Ascending aorta (tissue), 2 donors: ENCODE measurements around the gene ALDH7A1. TPM values are rescaled to one million over a fixed set of nuclear protein-coding genes. Genes with fewer than 3 reads are reported as not detected.

ENCODE experiments used
- DNase-seq, 2 donors: peaks; one replicate each; pipeline ENCODE4 v3.0.0-alpha.2; 2019; ENCODE audit warnings: low spot score in 2 of 2
- H3K27ac ChIP-seq, 2 donors: fragments of 200-600 bp; sonication (generic); one replicate each; pipeline ENCODE4 v1.5.1; 2016 to 2017; ENCODE audit warnings: mild to moderate bottlenecking in 1 of 2
- H3K27me3 ChIP-seq: fragments of 200-600 bp; sonication (generic); one replicate; pipeline ENCODE4 v1.5.1; 2017
- H3K36me3 ChIP-seq, 2 donors: fragments of 200-600 bp; sonication (generic); one replicate each; pipeline ENCODE4 v1.5.1; 2016
- H3K4me1 ChIP-seq, 2 donors: fragments of 200-600 bp; sonication (generic); one replicate each; pipeline ENCODE4 v1.5.1; 2016 to 2017; ENCODE audit warnings: mild to moderate bottlenecking in 1 of 2
- H3K4me3 ChIP-seq, 2 donors: fragments of 200-600 bp; sonication (generic); one replicate each; pipeline ENCODE4 v1.5.1; 2016 to 2017; ENCODE audit warnings: mild to moderate bottlenecking in 1 of 2
- H3K9me3 ChIP-seq, 2 donors: fragments of 200-600 bp; sonication (generic); one replicate each; pipeline ENCODE4 v1.5.1; 2016
- intact Hi-C: fragments of 100-400 bp; cut with DNase I; formaldehyde crosslinking; loops from one replicate; pipeline ENCODE4 v1.15.1; 2023
- total RNA-seq: library from RNA; depleted of rRNA; stranded (reverse); fragments of >200 nt; gene quantifications from one replicate; pipeline ENCODE4 v1.1.0, GENCODE V29; 2016
- TF ChIP-seq, protein P1 (sequence below), 3 experiments: fragments of 200-600 bp in 2 of 3; fragments of 450-650 bp in 1 of 3; sonication (generic) in 2 of 3; IDR thresholded peaks; one replicate each; pipeline ENCODE4 v1.5.1; 2016 to 2019; ENCODE audit warnings: antibody characterized with exemption in 3 of 3, mild to moderate bottlenecking in 1 of 3, moderate library complexity in 1 of 3

ALDH7A1 gene
- total RNA-seq, 1 donor from 2014 or later, result 1.4 TPM

DNA sequence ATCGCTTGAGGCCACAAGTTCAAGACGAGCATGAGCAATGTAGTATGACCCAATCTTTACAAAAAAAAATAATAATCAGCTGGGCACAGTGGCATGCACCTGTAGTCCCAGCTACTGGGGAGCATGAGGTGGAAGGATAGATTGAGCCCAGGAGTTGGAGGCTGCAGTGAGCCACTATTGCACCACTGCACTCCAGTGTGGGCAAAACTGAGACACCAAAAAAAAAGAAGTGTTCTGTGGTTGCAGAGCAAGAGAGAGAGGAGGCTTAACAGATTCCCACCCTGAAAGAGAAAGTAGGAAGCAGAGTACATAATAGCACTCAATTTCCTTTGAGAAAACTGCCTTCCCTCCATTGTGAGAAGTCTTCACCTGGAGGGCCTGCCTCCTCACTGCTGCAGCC, 52.6 kb downstream of the ALDH7A1 start:
- no peak for DNase-seq
- no peak overlapping the region for H3K27ac ChIP-seq
- peaks cover 0 to 6% of the 10 kb centered on the region in 2 donors for H3K4me1 ChIP-seq
- no peak overlapping the region for H3K4me3 ChIP-seq
- intact Hi-C loops, result no loop called here
- H3K27me3 ChIP-seq, result no peaks in the 10 kb centered on the region
- peaks cover 8 to 21% of the 10 kb centered on the region in 2 donors for H3K36me3 ChIP-seq
- no peaks in the 10 kb centered on the region for H3K9me3 ChIP-seq
- TF ChIP-seq, protein P1, sequence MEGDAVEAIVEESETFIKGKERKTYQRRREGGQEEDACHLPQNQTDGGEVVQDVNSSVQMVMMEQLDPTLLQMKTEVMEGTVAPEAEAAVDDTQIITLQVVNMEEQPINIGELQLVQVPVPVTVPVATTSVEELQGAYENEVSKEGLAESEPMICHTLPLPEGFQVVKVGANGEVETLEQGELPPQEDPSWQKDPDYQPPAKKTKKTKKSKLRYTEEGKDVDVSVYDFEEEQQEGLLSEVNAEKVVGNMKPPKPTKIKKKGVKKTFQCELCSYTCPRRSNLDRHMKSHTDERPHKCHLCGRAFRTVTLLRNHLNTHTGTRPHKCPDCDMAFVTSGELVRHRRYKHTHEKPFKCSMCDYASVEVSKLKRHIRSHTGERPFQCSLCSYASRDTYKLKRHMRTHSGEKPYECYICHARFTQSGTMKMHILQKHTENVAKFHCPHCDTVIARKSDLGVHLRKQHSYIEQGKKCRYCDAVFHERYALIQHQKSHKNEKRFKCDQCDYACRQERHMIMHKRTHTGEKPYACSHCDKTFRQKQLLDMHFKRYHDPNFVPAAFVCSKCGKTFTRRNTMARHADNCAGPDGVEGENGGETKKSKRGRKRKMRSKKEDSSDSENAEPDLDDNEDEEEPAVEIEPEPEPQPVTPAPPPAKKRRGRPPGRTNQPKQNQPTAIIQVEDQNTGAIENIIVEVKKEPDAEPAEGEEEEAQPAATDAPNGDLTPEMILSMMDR (IDR thresholded peaks at IDR 0.05), result no peak

DNA sequence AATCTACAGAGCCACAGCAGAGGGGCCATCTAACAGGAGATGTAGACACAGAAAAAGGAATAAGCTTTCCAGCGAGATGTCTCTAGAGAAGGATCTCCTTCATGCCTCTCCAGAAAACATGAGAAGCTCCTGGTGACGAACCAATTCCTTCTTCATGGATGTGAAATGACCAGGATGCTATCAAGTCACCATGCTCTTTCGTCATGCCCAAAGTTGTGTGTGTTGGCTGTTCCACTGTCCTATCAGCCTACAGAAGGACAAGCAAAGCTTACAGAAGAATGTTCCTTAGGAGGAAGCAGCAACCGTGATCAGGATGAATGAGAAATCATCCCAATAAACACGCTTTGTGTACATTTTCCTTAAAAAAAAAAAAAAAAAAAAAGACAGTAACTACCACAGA, 54.4 kb downstream of the ALDH7A1 start:
- Histone ChIP-seq H3K4me1 (peaks cover 0 to 8% of the 10 kb centered on the region in 2 donors), H3K36me3 (peaks cover 0 to 3% of the 10 kb centered on the region in 2 donors), H3K27ac (no peak overlapping the region), H3K9me3 (no peaks in the 10 kb centered on the region), H3K4me3 (no peak overlapping the region), H3K27me3 (no peaks in the 10 kb centered on the region)
- intact Hi-C loops, result no loop called here
- TF ChIP-seq, protein P1 (IDR thresholded peaks at IDR 0.05), result no peak
- peak in 1 of 2 donors; percentile 54 for DNase-seq

DNA sequence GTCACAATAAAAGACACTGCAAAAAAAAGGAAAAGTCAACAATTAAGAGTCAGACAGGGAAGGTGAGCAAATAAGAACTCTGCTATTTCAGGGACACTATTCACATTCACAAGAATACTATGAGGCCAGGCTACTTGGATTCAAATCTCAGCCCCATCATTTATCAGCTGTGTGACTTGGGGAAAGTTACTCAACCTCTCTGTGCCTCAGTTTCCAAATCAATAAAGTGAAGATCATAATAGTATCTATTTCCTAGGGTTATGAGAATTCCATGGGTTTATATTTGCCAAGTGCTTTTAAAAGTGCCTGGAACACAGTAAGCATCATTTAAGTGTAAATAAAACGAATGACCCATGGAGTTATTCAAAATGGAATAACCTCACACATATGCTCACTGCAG, 56.4 kb downstream of the ALDH7A1 start:
- intact Hi-C loops, result loop anchor here (5.0 kb wide), 3 partner anchors 46 to 121 kb away; partner anchors contain the start of gene PHAX
- DNase-seq, result no peak
- TF ChIP-seq, protein P1 (IDR thresholded peaks at IDR 0.05), result no peak
- H3K4me1 ChIP-seq, result peaks cover 0 to 8% of the 10 kb centered on the region in 2 donors
- no peaks in the 10 kb centered on the region for H3K36me3 ChIP-seq
- H3K27ac ChIP-seq, result no peak overlapping the region
- H3K27me3 ChIP-seq, result no peaks in the 10 kb centered on the region
- H3K9me3 ChIP-seq, result no peaks in the 10 kb centered on the region
- no peak overlapping the region for H3K4me3 ChIP-seq

DNA sequence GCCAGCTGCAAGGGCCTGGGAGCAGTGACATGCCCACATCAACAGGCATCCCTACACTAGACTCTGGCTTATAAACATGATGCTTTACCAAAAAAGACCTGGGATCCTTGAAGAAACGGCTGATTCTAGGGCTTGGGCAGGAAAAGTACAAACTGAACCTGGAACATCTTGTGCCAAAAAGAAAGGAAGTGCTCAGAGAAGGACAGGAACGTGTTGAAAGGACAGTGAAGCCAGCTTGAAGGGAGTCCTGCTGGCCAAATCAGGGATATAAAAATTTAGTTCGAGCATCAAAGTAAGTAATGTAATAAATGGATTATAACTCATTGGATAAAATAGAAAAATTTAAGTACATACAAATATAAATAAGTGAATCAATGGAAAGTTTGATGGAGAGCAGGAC, 58.1 kb downstream of the ALDH7A1 start:
- H3K27ac ChIP-seq, result no peak overlapping the region
- intact Hi-C loops, result loop anchor here (5.0 kb wide), 3 partner anchors 45 to 120 kb away; partner anchors contain the start of gene PHAX
- H3K36me3 ChIP-seq, result no peaks in the 10 kb centered on the region
- TF ChIP-seq, protein P1 (IDR thresholded peaks at IDR 0.05), result peak in 1 of 3 experiments; percentile 9
- peaks cover 0 to 12% of the 10 kb centered on the region in 2 donors for H3K4me1 ChIP-seq
- H3K27me3 ChIP-seq, result no peaks in the 10 kb centered on the region
- H3K4me3 ChIP-seq, result no peak overlapping the region
- no peaks in the 10 kb centered on the region for H3K9me3 ChIP-seq
- DNase-seq, result no peak

DNA sequence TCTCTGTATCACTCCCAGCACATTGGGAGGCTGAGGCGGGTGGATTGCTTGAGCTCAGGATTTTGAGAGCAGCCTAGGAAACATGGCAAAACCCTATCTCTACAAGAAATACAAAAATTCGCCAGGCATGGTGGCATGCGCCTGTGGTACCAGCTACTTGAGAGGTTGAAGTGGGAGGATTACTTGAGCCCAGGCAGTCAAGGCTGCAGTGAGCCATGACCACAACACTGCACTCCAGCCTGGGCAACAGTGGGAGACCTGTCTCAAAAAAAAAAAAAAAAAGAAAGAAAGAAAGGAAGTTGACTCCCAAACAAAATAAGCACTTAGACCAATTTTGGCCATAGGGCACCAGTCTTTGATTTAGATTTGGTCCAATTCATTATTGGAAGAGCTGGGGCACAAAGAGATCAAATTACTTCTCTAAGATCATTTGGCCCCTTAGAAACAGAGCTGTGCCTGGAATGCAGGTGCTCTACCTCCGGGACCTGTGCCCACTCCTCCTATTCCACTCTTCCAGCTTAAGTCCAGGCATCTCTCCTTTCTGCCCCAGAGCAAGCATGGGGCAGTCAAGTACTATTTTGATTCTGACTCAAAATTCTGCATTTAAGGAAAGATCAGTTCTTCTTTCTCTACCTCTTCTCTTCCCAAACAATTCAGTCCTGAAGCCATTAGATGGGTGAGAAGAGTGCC, 59.0 kb downstream of the ALDH7A1 start:
- Histone ChIP-seq H3K36me3 (no peaks in the 10 kb centered on the region), H3K9me3 (no peaks in the 10 kb centered on the region), H3K4me3 (no peak overlapping the region), H3K27me3 (no peaks in the 10 kb centered on the region), H3K4me1 (peaks cover 0 to 18% of the 10 kb centered on the region in 2 donors), H3K27ac (no peak overlapping the region)
- intact Hi-C loops, result loop anchor here (5.0 kb wide), 3 partner anchors 44 to 119 kb away; partner anchors contain the start of gene PHAX
- DNase-seq, result no peak
- TF ChIP-seq, protein P1 (IDR thresholded peaks at IDR 0.05), result no peak
